H1 (cell line): ENCODE data around the gene GALNTL6. TPM values are rescaled to one million over a fixed set of nuclear protein-coding genes. Genes with fewer than 3 reads are reported as not detected.

ENCODE experiments used
- CTCF ChIA-PET: fragments of 300-600 bp; sonication (Branson Sonifier 250); formaldehyde crosslinking; loops from one replicate; lab custom pipeline; 2021; ENCODE audit not compliant: partially characterized antibody; lab: Charles Lee
- POLR2A ChIA-PET: fragments of 300-600 bp; sonication (Branson Sonifier 250); formaldehyde crosslinking; loops from one replicate; lab custom pipeline; 2021; ENCODE audit warnings: inconsistent platforms; ENCODE audit not compliant: partially characterized antibody; lab: Charles Lee
- DNase-seq, 2 experiments: peaks; one replicate each; pipeline versions ENCODE4 v3.0.0 to v3.0.0-alpha.2; 2010 to 2022; ENCODE audit warnings: low spot score in 2 of 2, low read depth in 1 of 2, mixed read lengths in 1 of 2
- FAIRE-seq: peaks from 2 replicates; lab custom pipeline; 2011; peaks lifted over from hg19 to GRCh38; lab: Jason Lieb, UNC
- H2AFZ ChIP-seq: 2 replicates; pipeline ENCODE4 v1.8.1; 2012; ENCODE audit warnings: low read length, inconsistent platforms
- H2AK5ac ChIP-seq: 2 replicates; pipeline ENCODE4 v1.6.1; 2013; ENCODE audit warnings: low read depth, low read length
- H2BK120ac ChIP-seq: replicated peaks from 2 replicates; pipeline ENCODE3; 2013; ENCODE audit warnings: low read depth, low read length, inconsistent platforms
- H2BK12ac ChIP-seq: 2 replicates; pipeline ENCODE4 v1.6.1; 2013; ENCODE audit warnings: low read depth, low read length
- H2BK15ac ChIP-seq: 2 replicates; pipeline ENCODE4 v1.6.1; 2013; ENCODE audit warnings: low read length
- H2BK20ac ChIP-seq: 2 replicates; pipeline ENCODE4 v1.6.1; 2013; ENCODE audit warnings: low read length
- H2BK5ac ChIP-seq: 2 replicates; pipeline ENCODE4 v1.6.1; 2013; ENCODE audit warnings: low read depth, low read length
- H3K14ac ChIP-seq: 2 replicates; pipeline ENCODE4 v1.6.1; 2013; ENCODE audit warnings: inconsistent platforms; ENCODE audit not compliant: insufficient read length
- H3K18ac ChIP-seq: 2 replicates; pipeline ENCODE4 v1.6.1; 2013; ENCODE audit warnings: low read length; ENCODE audit errors: extremely low read depth
- H3K23ac ChIP-seq: 2 replicates; pipeline ENCODE4 v1.6.1; 2013; ENCODE audit warnings: inconsistent platforms; ENCODE audit not compliant: insufficient read length
- H3K23me2 ChIP-seq: 2 replicates; pipeline ENCODE4 v1.6.1; 2013; ENCODE audit warnings: low read depth, low read length
- H3K27ac ChIP-seq: 2 replicates; pipeline ENCODE4 v1.6.1; 2011; ENCODE audit warnings: low read depth, low read length, inconsistent platforms
- H3K27me3 ChIP-seq, 4 experiments: replicated peaks in 1 of 4; 1 replicate in 1 of 4; 2 replicates in 3 of 4; pipeline versions ENCODE4 v1.6.1 to v1.8.1; 2011 to 2013; ENCODE audit warnings: low read length in 3 of 4, mild to moderate bottlenecking in 3 of 4, inconsistent platforms in 2 of 4, mixed read lengths in 2 of 4, moderate library complexity in 1 of 4; ENCODE audit not compliant: control insufficient read depth in 3 of 4, insufficient read depth in 3 of 4; ENCODE audit errors: extremely low read depth in 1 of 4
- H3K36me3 ChIP-seq, 4 experiments: 2 replicates each; pipeline versions ENCODE4 v1.6.1 to v1.8.1; 2011 to 2013; ENCODE audit warnings: mild to moderate bottlenecking in 4 of 4, low read length in 3 of 4, moderate library complexity in 2 of 4, control low read depth in 1 of 4, inconsistent platforms in 1 of 4; ENCODE audit not compliant: insufficient read depth in 4 of 4, control insufficient read depth in 2 of 4
- H3K4ac ChIP-seq: replicated peaks from 2 replicates; pipeline ENCODE3; 2013; ENCODE audit warnings: low read length, low read depth, mixed read lengths, inconsistent platforms; ENCODE audit not compliant: insufficient read length
- H3K4me1 ChIP-seq, 4 experiments: replicated peaks in 1 of 4; 1 replicate in 1 of 4; 2 replicates in 3 of 4; pipeline versions ENCODE4 v1.6.1 to v1.8.1; 2011 to 2013; ENCODE audit warnings: low read length in 3 of 4, inconsistent platforms in 2 of 4, mixed read lengths in 1 of 4; ENCODE audit not compliant: insufficient read depth in 4 of 4, control insufficient read depth in 3 of 4
- H3K4me2 ChIP-seq, 2 experiments: 2 replicates each; pipeline versions ENCODE4 v1.6.1 to v1.8.1; 2011 to 2013; ENCODE audit warnings: low read depth in 2 of 2, low read length in 2 of 2, control low read depth in 1 of 2, inconsistent platforms in 1 of 2, mild to moderate bottlenecking in 1 of 2; ENCODE audit not compliant: insufficient read depth in 1 of 2
- H3K4me3 ChIP-seq, 4 experiments: fragments of 200-600, 300-600 bp in 1 of 4; sonication (generic), shearing (Covaris generic), sonication (Bioruptor Twin) in 1 of 4; 2 replicates each; pipeline versions ENCODE4 v1.5.1 to v1.8.1; 2011 to 2016; ENCODE audit warnings: low read length in 4 of 4, low read depth in 3 of 4, control low read depth in 2 of 4, inconsistent platforms in 2 of 4, mild to moderate bottlenecking in 2 of 4, mixed read lengths in 1 of 4, moderate library complexity in 1 of 4; ENCODE audit not compliant: insufficient read depth in 2 of 4; ENCODE audit errors: extremely low read depth in 1 of 4
- H3K56ac ChIP-seq: replicated peaks from 2 replicates; pipeline ENCODE3; 2013; ENCODE audit warnings: low read depth, mild to moderate bottlenecking, mixed read lengths, low read length, inconsistent platforms; ENCODE audit not compliant: insufficient read length
- H3K79me1 ChIP-seq: 2 replicates; pipeline ENCODE4 v1.6.1; 2013; ENCODE audit warnings: low read depth, low read length, control low read depth
- H3K79me2 ChIP-seq, 2 experiments: 2 replicates each; pipeline versions ENCODE4 v1.6.1 to v1.8.1; 2012 to 2013; ENCODE audit warnings: low read length in 2 of 2, mild to moderate bottlenecking in 2 of 2, inconsistent platforms in 1 of 2; ENCODE audit not compliant: insufficient read depth in 2 of 2, control insufficient read depth in 1 of 2
- H3K9ac ChIP-seq, 4 experiments: replicated peaks in 1 of 4; 1 replicate in 1 of 4; 2 replicates in 3 of 4; pipeline versions ENCODE4 v1.6.1 to v1.8.1; 2011 to 2013; ENCODE audit warnings: low read depth in 3 of 4, low read length in 3 of 4, control low read depth in 2 of 4, mild to moderate bottlenecking in 2 of 4, moderate library complexity in 2 of 4, inconsistent platforms in 1 of 4; ENCODE audit errors: extremely low read depth in 1 of 4
- H3K9me3 ChIP-seq, 2 experiments: 2 replicates each; pipeline versions ENCODE4 v1.6.1 to v1.8.1; 2012 to 2013; ENCODE audit warnings: mild to moderate bottlenecking in 2 of 2, moderate library complexity in 2 of 2, control low read depth in 1 of 2, inconsistent platforms in 1 of 2, low read depth in 1 of 2, low read length in 1 of 2, mixed read lengths in 1 of 2; ENCODE audit not compliant: insufficient read depth in 2 of 2
- H4K20me1 ChIP-seq, 2 experiments: replicated peaks in 1 of 2; 2 replicates each; pipeline versions ENCODE3 to v1.8.1; 2011 to 2013; ENCODE audit warnings: inconsistent platforms in 2 of 2, low read length in 2 of 2, mild to moderate bottlenecking in 1 of 2; ENCODE audit not compliant: insufficient read depth in 2 of 2, control insufficient read depth in 1 of 2
- H4K5ac ChIP-seq: 2 replicates; pipeline ENCODE4 v1.6.1; 2013; ENCODE audit warnings: low read length, low read depth, mixed read lengths, inconsistent platforms; ENCODE audit not compliant: insufficient read length
- H4K8ac ChIP-seq: 2 replicates; pipeline ENCODE4 v1.8.0; 2013; ENCODE audit warnings: mild to moderate bottlenecking, moderate library complexity, low read length, inconsistent platforms; ENCODE audit not compliant: insufficient read depth; ENCODE audit errors: extremely low read depth
- H4K91ac ChIP-seq: replicated peaks from 2 replicates; pipeline ENCODE3; 2013; ENCODE audit warnings: low read length, mixed read lengths, inconsistent platforms; ENCODE audit not compliant: insufficient read length
- ASH2L ChIP-seq: fragments of 200-600, 300-600 bp; sonication (generic); IDR thresholded peaks from one replicate; pipeline ENCODE4 v1.7.1; 2017; ENCODE audit warnings: low read length
- CBX5 ChIP-seq: fragments of 300-800, 300-1000 bp; sonication (generic); IDR thresholded peaks from 2 replicates; pipeline ENCODE4 v1.7.1; 2016; ENCODE audit warnings: antibody characterized with exemption, low read length, low read depth
- CHD1 ChIP-seq: IDR thresholded peaks from 2 replicates; pipeline ENCODE4 v1.6.1; 2012; ENCODE audit warnings: low read depth, low read length, improper control_type of control experiment
- CHD2 ChIP-seq: IDR thresholded peaks from 2 replicates; pipeline ENCODE4 v1.6.1; 2012; ENCODE audit warnings: low read length, improper control_type of control experiment
- CREB1 ChIP-seq: IDR thresholded peaks from 2 replicates; pipeline ENCODE4 v1.6.1; 2012; ENCODE audit warnings: inconsistent platforms
- EZH2 ChIP-seq: fragments of 200-600 bp; sonication (generic); IDR thresholded peaks from 2 replicates; pipeline ENCODE4 v1.7.1; 2012; ENCODE audit warnings: low read depth, mild to moderate bottlenecking, moderate library complexity, low read length, inconsistent platforms; ENCODE audit not compliant: severe bottlenecking
- HDAC6 ChIP-seq: IDR thresholded peaks from one replicate; pipeline ENCODE4 v1.7.1; 2012; ENCODE audit warnings: low read depth, mild to moderate bottlenecking, inconsistent platforms, low read length, moderate library complexity
- KDM4A ChIP-seq: IDR thresholded peaks from one replicate; pipeline ENCODE4 v1.7.1; 2012; ENCODE audit warnings: low read depth, mild to moderate bottlenecking, moderate library complexity, low read length, inconsistent platforms; ENCODE audit not compliant: severe bottlenecking
- KDM5A ChIP-seq: fragments of 200-600 bp; IDR thresholded peaks from 2 replicates; pipeline ENCODE4 v1.7.1; 2012; ENCODE audit warnings: mild to moderate bottlenecking, low read length, inconsistent platforms, mixed read lengths
- NANOG ChIP-seq: IDR thresholded peaks from 2 replicates; pipeline ENCODE4 v1.6.1; 2011; ENCODE audit warnings: low read length, low read depth, mild to moderate bottlenecking, inconsistent platforms; ENCODE audit not compliant: insufficient read depth, poor library complexity, severe bottlenecking
- NRF1 ChIP-seq: IDR thresholded peaks from 2 replicates; pipeline ENCODE4 v1.6.1; 2011; ENCODE audit warnings: mild to moderate bottlenecking, low read depth, low read length, improper control_type of control experiment
- POLR2AphosphoS5 ChIP-seq: IDR thresholded peaks from 2 replicates; pipeline ENCODE4 v1.6.1; 2011; ENCODE audit warnings: low read depth, low read length
- RBBP5 ChIP-seq: IDR thresholded peaks from 2 replicates; pipeline ENCODE4 v1.7.1; 2012; ENCODE audit warnings: low read depth, mild to moderate bottlenecking, inconsistent platforms, low read length, moderate library complexity, borderline replicate concordance
- SIN3A ChIP-seq, 2 experiments: IDR thresholded peaks in 1 of 2; conservative IDR thresholded peaks in 1 of 2; 2 replicates each; pipeline ENCODE4 v1.6.1; 2011 to 2012; ENCODE audit warnings: low read length in 2 of 2, improper control_type of control experiment in 1 of 2, low read depth in 1 of 2, mild to moderate bottlenecking in 1 of 2
- SP4 ChIP-seq: IDR thresholded peaks from 2 replicates; pipeline ENCODE4 v1.6.1; 2012; ENCODE audit warnings: low read length, inconsistent platforms
- SRF ChIP-seq: IDR thresholded peaks from 2 replicates; pipeline ENCODE4 v1.6.1; 2011; ENCODE audit warnings: mild to moderate bottlenecking, low read depth, low read length, moderate library complexity
- WGBS, 2 experiments: shearing (Covaris generic) in 1 of 2; methylation state at CpG; one replicate each; pipeline versions ENCODE4 v1.1.6 to v1.1.7; 2013 to 2015; ENCODE audit warnings: low lambda C conversion rate in 2 of 2, mixed read lengths in 2 of 2, inconsistent platforms in 1 of 2, low coverage in 1 of 2, missing lambda C conversion rate in 1 of 2; ENCODE audit not compliant: insufficient replicate concordance in 2 of 2, insufficient coverage in 1 of 2, insufficient read length in 1 of 2; ENCODE audit errors: extremely low coverage in 1 of 2, missing lambda C conversion rate in 1 of 2; 5-methylcytosine and 5-hydroxymethylcytosine counted together
- polyA plus RNA-seq, 7 experiments: library from polyadenylated mRNA; depleted of rRNA in 3 of 7; stranded (reverse) in 5 of 7; unstranded in 2 of 7; fragments of >200 nt in 5 of 7; fragments of 200-250 nt in 2 of 7; gene quantifications; 1 replicate in 5 of 7; 2 replicates in 1 of 7; 4 replicates in 1 of 7; pipeline versions ENCODE4 v1.2.1 to v1.2.3, GENCODE V29; 2011 to 2013; ENCODE audit warnings: missing spikeins in 2 of 7, mixed read lengths in 2 of 7
- total RNA-seq: library from RNA; stranded (reverse); fragmentation: NEBNext Ultra II Directional; extraction: Animal tissue kit (Norgen Biotek cat#: 25700); gene quantifications from 2 replicates; pipeline ENCODE4 v1.2.1, GENCODE V29; 2021

GALNTL6 gene
- total and polyA plus RNA-seq, 2 of the 8 experiments (the other 6 are each of a cell fraction or from before 2014, with no cell fraction given) = 0.03 to 0.32 TPM

GRCh38 chr4:172778583-172778982 is 965.4 kb downstream of the GALNTL6 start:
- H3K79me2 ChIP-seq = no peaks in the 10 kb centered on the region
- FAIRE-seq (no peak), DNase-seq (no peak)
- H2BK12ac ChIP-seq = no peak overlapping the region
- H3K9ac ChIP-seq = no peak overlapping the region
- H3K36me3 ChIP-seq = no peaks in the 10 kb centered on the region
- WGBS, 2 experiments = 80% methylated on average over 6 of the region's 6 CpGs; no CpG with 5 or more reads in 1 of the 2 experiments
- H3K4me3 ChIP-seq = no peak overlapping the region
- H2BK15ac ChIP-seq = no peak overlapping the region
- no peak overlapping the region for H2BK120ac ChIP-seq
- no peaks in the 10 kb centered on the region for H4K20me1 ChIP-seq
- no peaks in the 10 kb centered on the region for H3K4me1 ChIP-seq
- H3K27ac ChIP-seq = no peak overlapping the region
- no peak overlapping the region for H2BK20ac ChIP-seq
- H2BK5ac ChIP-seq = no peak overlapping the region
- H4K91ac ChIP-seq = no peak overlapping the region
- ChIA-PET CTCF (interaction anchor here (1.3 kb wide), 1 partner anchor 235 kb away, joined by 3 read pairs; no protein-coding TSS in a partner anchor), POLR2A (no interaction called here)
- no peak overlapping the region for H3K23ac ChIP-seq
- H3K9me3 ChIP-seq = no peaks in the 10 kb centered on the region
- H3K79me1 ChIP-seq = no peaks in the 10 kb centered on the region
- no peaks in the 10 kb centered on the region for H3K23me2 ChIP-seq
- H3K14ac ChIP-seq = no peak overlapping the region
- no peak overlapping the region for H2AK5ac ChIP-seq
- TF ChIP-seq POLR2AphosphoS5 = no peak
- no peak for TF ChIP-seq ASH2L
- TF ChIP-seq CHD2 = no peak
- TF ChIP-seq NANOG = no peak
- TF ChIP-seq CHD1 = no peak
- no peak for TF ChIP-seq SP4
- no peak for TF ChIP-seq HDAC6
- TF ChIP-seq KDM4A = no peak
- no peak for TF ChIP-seq SRF
- TF ChIP-seq RBBP5 = no peak
- TF ChIP-seq SIN3A (conservative IDR thresholded peaks at IDR 0.05 in 1 of 2, IDR thresholded peaks at IDR 0.05 in 1 of 2; ENCODE audit: low read depth in 1 of 2, low read length in 2 of 2) = no peak
- TF ChIP-seq CREB1 = no peak
- no peak for TF ChIP-seq CBX5
- TF ChIP-seq EZH2 = no peak
- TF ChIP-seq KDM5A = no peak
- TF ChIP-seq NRF1 = no peak
- no peak overlapping the region for H3K56ac ChIP-seq
- no peak overlapping the region for H4K8ac ChIP-seq
- no peak overlapping the region for H3K4me2 ChIP-seq
- H3K4ac ChIP-seq = no peak overlapping the region
- no peak overlapping the region for H4K5ac ChIP-seq
- H3K18ac ChIP-seq = no peak overlapping the region
- H3K27me3 ChIP-seq = no peaks in the 10 kb centered on the region
- H2AFZ ChIP-seq = no peak overlapping the region
